Neural progenitor cell (in vitro differentiated cells): ENCODE measurements around the gene TMEM109.

Experiments
- CTCF ChIP-seq: fragments of 200-600 bp; sonication (generic); IDR thresholded peaks from 2 replicates; pipeline ENCODE4 v1.5.1; 2017; ENCODE audit warnings: antibody characterized with exemption, mild to moderate bottlenecking
- EZH2 ChIP-seq: fragments of 200-600 bp; sonication (generic); IDR thresholded peaks from 2 replicates; pipeline ENCODE4 v1.6.1; 2017; ENCODE audit warnings: antibody characterized with exemption, mild to moderate bottlenecking, moderate library complexity
- EZH2phosphoT487 ChIP-seq: fragments of 200-600 bp; sonication (generic); IDR thresholded peaks from 2 replicates; pipeline ENCODE4 v1.6.1; 2017; ENCODE audit warnings: antibody characterized with exemption

GRCh38 chr11:60971520-60971919 lies 57.6 kb downstream of the TMEM109 start, which contains the start of gene CD6:
- TF ChIP-seq EZH2: no peak
- TF ChIP-seq CTCF: no peak
- no peak for TF ChIP-seq EZH2phosphoT487
